Measurements from ENCODE around the gene IKZF5.

Gene IKZF5

GRCh38 chr10:122962405-122962804, 46.2 kb downstream of the IKZF5 start:
- no peak for DNase-seq (ENCODE audit: extremely low read depth, low read depth)

GRCh38 chr10:122957474-122957873, 51.1 kb downstream of the IKZF5 start:
- TF ChIP-seq CTCF (IDR thresholded peaks at IDR 0.05; ENCODE audit: low read depth, low read length): no peak
- DNase-seq (ENCODE audit: extremely low read depth, low read depth): no peak

More at GRCh38 chr10:122962405-122962804, 46.2 kb downstream of the IKZF5 start:
- TF ChIP-seq CTCF (IDR thresholded peaks at IDR 0.05; ENCODE audit: low read depth, low read length): no peak

- TF ChIP-seq CTCF (IDR thresholded peaks at IDR 0.05; ENCODE audit: low read depth, low read length): no peak
- no peak for DNase-seq (ENCODE audit: extremely low read depth, low read depth)
Observed at GRCh38 chr10:122955892-122956291, 52.7 kb downstream of the IKZF5 start.

- TF ChIP-seq CTCF (IDR thresholded peaks at IDR 0.05; ENCODE audit: low read depth, low read length): no peak
- no peak for DNase-seq (ENCODE audit: extremely low read depth, low read depth)
Observed at GRCh38 chr10:122954731-122955050, 53.9 kb downstream of the IKZF5 start.

GRCh38 chr10:122953902-122954730, 54.5 kb downstream of the IKZF5 start, which contains the start of gene C10orf88:
TSS of gene C10orf88 (minus strand) at chr10:122954227. CDS start at chr10:122954178, 49 bp downstream.
- TF ChIP-seq CTCF (IDR thresholded peaks at IDR 0.05; ENCODE audit: low read depth, low read length): no peak; the same call in 1 of the 2 replicates
- peak; percentile 99 for DNase-seq (ENCODE audit: extremely low read depth, low read depth)

GRCh38 chr10:122949296-122949695, 59.3 kb downstream of the IKZF5 start:
- no peak for TF ChIP-seq CTCF (IDR thresholded peaks at IDR 0.05; ENCODE audit: low read depth, low read length)
- DNase-seq (ENCODE audit: extremely low read depth, low read depth): no peak

Data from AG09319 (cell line).